ENCODE measurements around the gene ATP8B4.

GRCh38 chr15:50063226-50063625, 55.8 kb downstream of the ATP8B4 start:
- TF ChIP-seq POLR2A (IDR thresholded peaks at IDR 0.05; ENCODE audit: low read depth) (no peak), CTCF (IDR thresholded peaks at IDR 0.05) (no peak), POLR2AphosphoS5 (IDR thresholded peaks at IDR 0.05) (no peak), EP300 (IDR thresholded peaks at IDR 0.05) (no peak)

Measured in esophagus muscularis mucosa (tissue), 4 donors.